ENCODE results near the gene TENT4A.

The TENT4A gene

DNA sequence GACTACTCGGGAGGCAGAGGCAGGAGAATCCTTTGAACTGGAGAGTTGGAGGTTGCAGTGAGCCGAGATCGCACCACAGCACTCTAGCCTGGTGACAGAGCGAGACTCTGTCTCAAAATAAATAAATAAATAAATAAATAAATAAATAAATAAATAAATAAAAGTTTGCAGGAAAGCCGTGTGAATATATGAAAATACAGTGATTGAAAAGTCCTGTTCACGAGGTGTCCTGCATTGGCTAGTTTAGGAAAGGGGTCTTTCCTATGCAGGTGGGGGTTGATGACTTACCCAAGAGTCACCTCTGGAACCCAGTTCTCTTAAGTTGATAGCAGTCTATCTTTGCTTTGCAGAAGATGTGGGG is 7.3 kb downstream of the TENT4A start:
- Histone ChIP-seq H3K4me1 (peaks cover 23% of the 10 kb centered on the region), H3K9ac (no peak overlapping the region), H3K27me3 (ENCODE audit: control insufficient read depth, insufficient read depth, low read length) (no peaks in the 10 kb centered on the region), H2AFZ (no peak overlapping the region), H3K36me3 (ENCODE audit: control insufficient read depth, insufficient read depth, low read length) (no peaks in the 10 kb centered on the region), H3K4me3 (ENCODE audit: low read depth, low read length) (no peak overlapping the region), H3K9me3 (ENCODE audit: control insufficient read depth, low read length) (no peaks in the 10 kb centered on the region), H3K4me2 (ENCODE audit: low read length) (no peak overlapping the region), H3K79me2 (peaks cover 81% of the 10 kb centered on the region), H3K27ac (no peak overlapping the region)
- no peak for TF ChIP-seq CTCF (IDR thresholded peaks at IDR 0.05)

DNA sequence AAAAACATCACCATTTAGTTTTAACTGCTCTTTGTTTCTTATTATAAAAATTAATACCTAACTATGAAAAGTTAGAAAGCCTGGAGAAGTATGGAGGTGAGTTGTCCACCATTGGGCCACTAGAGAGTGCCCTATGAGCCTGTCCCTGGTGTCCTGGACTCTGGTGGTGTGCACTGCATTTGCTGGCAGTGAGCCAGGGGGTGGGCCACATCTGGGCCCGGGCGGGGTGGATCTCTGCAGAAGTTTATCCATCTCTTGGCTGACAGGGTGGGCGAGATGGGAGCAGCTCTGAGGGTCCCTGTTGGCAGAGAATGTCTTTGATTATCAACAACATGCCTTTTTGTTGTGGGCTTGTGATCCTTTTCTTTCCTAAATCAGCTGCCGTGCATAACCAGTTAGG is 8.2 kb downstream of the TENT4A start:
- no peak for TF ChIP-seq CTCF (IDR thresholded peaks at IDR 0.05)
- no peaks in the 10 kb centered on the region for H3K27me3 ChIP-seq (ENCODE audit: control insufficient read depth, insufficient read depth, low read length)
- no peaks in the 10 kb centered on the region for H3K36me3 ChIP-seq (ENCODE audit: control insufficient read depth, insufficient read depth, low read length)
- H3K4me1 ChIP-seq = peaks cover 14% of the 10 kb centered on the region
- no peaks in the 10 kb centered on the region for H3K9me3 ChIP-seq (ENCODE audit: control insufficient read depth, low read length)
- H2AFZ ChIP-seq = no peak overlapping the region
- no peak overlapping the region for H3K9ac ChIP-seq
- H3K79me2 ChIP-seq = peaks cover 81% of the 10 kb centered on the region
- H3K4me2 ChIP-seq (ENCODE audit: low read length) = no peak overlapping the region
- H3K4me3 ChIP-seq (ENCODE audit: low read depth, low read length) = no peak overlapping the region
- no peak overlapping the region for H3K27ac ChIP-seq

GRCh38 chr5:6722015-6722414 is 8.8 kb downstream of the TENT4A start:
- Histone ChIP-seq H3K36me3 (ENCODE audit: control insufficient read depth, insufficient read depth, low read length) (no peaks in the 10 kb centered on the region), H3K4me1 (peaks cover 8% of the 10 kb centered on the region), H3K9me3 (ENCODE audit: control insufficient read depth, low read length) (no peaks in the 10 kb centered on the region), H3K27me3 (ENCODE audit: control insufficient read depth, insufficient read depth, low read length) (no peaks in the 10 kb centered on the region), H3K27ac (peak overlapping the region; percentile 11), H3K79me2 (peaks cover 81% of the 10 kb centered on the region), H3K4me2 (ENCODE audit: low read length) (no peak overlapping the region), H3K9ac (no peak overlapping the region), H3K4me3 (ENCODE audit: low read depth, low read length) (no peak overlapping the region), H2AFZ (no peak overlapping the region)
- TF ChIP-seq CTCF (IDR thresholded peaks at IDR 0.05) = no peak

DNA sequence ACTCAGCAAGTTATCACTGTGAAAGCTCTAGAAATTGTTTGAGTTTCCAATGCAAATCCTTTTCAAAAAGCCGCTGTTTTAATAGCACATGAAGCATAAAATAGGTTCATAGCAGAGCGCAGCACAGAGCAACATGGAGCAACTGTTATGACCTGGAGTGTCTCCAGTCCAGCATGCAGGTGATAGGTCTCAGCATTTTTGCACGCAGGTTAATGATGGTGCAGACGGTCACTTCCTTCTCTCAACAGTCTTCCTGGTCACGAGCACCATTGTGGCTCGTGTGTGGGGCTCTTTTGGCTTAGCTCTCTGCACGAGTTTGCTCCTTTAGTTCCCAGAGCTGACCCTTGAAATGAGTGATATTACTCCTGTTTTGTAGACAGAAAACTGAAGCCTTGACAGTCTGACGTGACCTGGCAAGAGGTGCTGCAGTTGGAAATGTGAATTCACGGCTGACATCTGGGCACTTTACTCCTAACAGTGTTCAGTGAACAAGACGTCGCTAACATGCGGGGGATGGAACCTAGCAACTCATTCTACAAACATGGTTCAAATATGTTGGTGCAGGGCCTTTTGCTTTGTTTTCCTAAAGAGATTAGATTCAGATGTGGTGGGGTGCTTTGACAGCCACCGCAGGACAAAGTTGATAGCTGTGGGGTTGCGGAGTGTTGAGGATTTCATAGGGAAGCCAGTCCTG is 10.0 kb downstream of the TENT4A start:
- no peak overlapping the region for H3K27ac ChIP-seq
- H3K79me2 ChIP-seq = peaks cover 83% of the 10 kb centered on the region
- H3K9ac ChIP-seq = no peak overlapping the region
- no peaks in the 10 kb centered on the region for H3K36me3 ChIP-seq (ENCODE audit: control insufficient read depth, insufficient read depth, low read length)
- no peak overlapping the region for H3K4me2 ChIP-seq (ENCODE audit: low read length)
- H3K27me3 ChIP-seq (ENCODE audit: control insufficient read depth, insufficient read depth, low read length) = no peaks in the 10 kb centered on the region
- no peaks in the 10 kb centered on the region for H3K9me3 ChIP-seq (ENCODE audit: control insufficient read depth, low read length)
- H2AFZ ChIP-seq = no peak overlapping the region
- TF ChIP-seq CTCF (IDR thresholded peaks at IDR 0.05) = no peak
- H3K4me3 ChIP-seq (ENCODE audit: low read depth, low read length) = no peak overlapping the region
- peaks cover 4% of the 10 kb centered on the region for H3K4me1 ChIP-seq

GRCh38 chr5:6723816-6724300 is 10.6 kb downstream of the TENT4A start:
- no peak overlapping the region for H2AFZ ChIP-seq
- H3K9ac ChIP-seq = no peak overlapping the region
- no peaks in the 10 kb centered on the region for H3K36me3 ChIP-seq (ENCODE audit: control insufficient read depth, insufficient read depth, low read length)
- no peak for TF ChIP-seq CTCF (IDR thresholded peaks at IDR 0.05)
- no peaks in the 10 kb centered on the region for H3K27me3 ChIP-seq (ENCODE audit: control insufficient read depth, insufficient read depth, low read length)
- no peak overlapping the region for H3K27ac ChIP-seq
- H3K4me2 ChIP-seq (ENCODE audit: low read length) = no peak overlapping the region
- H3K4me1 ChIP-seq = no peaks in the 10 kb centered on the region
- H3K4me3 ChIP-seq (ENCODE audit: low read depth, low read length) = no peak overlapping the region
- H3K79me2 ChIP-seq = peaks cover 79% of the 10 kb centered on the region
- no peaks in the 10 kb centered on the region for H3K9me3 ChIP-seq (ENCODE audit: control insufficient read depth, low read length)

Data from parathyroid adenoma (tissue), 2 donors.